Measurements from ENCODE around the gene PRMT5. TPM values are rescaled to one million over a fixed set of nuclear protein-coding genes. Genes with fewer than 3 reads are reported as not detected.
A peak's percentile ranks its signal among the peaks of the same experiment; 100 is the strongest.
"Not testable (repeated sequence)": the region's sequence is repeated elsewhere in the genome, so short reads cannot be mapped to it uniquely, and the experiment has no call there.

The PRMT5 gene
- total and polyA plus RNA-seq, 8 donors, result 20.9 to 48.8 (median 37.1) TPM

DNA sequence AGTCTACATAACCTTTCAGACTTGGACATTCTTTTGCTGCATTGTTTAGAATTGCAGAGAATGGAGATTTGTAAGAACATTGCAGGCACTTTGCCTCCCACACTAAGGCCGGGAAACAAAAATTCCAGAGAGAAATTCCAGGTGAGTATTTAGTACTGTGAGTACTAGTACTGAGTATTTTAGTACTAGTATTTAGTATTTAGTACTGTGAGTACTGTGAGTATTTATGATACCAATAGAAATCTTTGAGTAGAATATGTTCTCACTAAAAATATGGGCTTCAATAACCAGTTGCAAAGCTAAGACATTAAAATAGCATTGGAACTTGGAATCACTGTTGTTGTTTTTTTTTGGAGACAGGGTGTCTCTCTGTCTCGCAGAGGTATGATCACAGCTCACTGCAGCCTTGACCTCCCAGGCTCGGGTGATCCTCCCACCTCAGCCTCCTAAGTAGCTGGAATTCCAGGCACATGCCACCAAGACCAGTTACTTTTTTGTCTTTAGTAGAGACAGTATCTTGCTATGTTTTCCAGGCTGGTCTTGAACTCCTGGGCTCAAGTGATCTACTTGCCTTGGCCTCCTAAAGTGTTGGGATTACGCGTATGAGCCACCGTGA, 33.0 kb upstream of the PRMT5 start:
- peaks cover 0 to 8% (median 2%) of the 10 kb centered on the region in 4 donors for H3K4me1 ChIP-seq
- intact Hi-C loops (cut with DNase I; ENCODE audit: low total_unique reads), result no loop called here

GRCh38 chr14:22955702-22956569, 26.8 kb upstream of the PRMT5 start:
- no peaks in the 10 kb centered on the region for H3K9me3 ChIP-seq
- H3K27me3 ChIP-seq, result no peaks in the 10 kb centered on the region
- H3K27ac ChIP-seq, result peak overlapping the region; percentile 95 to 98 (median 97)
- H3K4me3 ChIP-seq, result peak overlapping the region; percentile 50 to 73 (median 68)
- TF ChIP-seq CTCF (IDR thresholded peaks at IDR 0.05) (no peak), POLR2A (IDR thresholded peaks at IDR 0.05) (no peak), EP300 (IDR thresholded peaks at IDR 0.05) (no peak), POLR2AphosphoS5 (IDR thresholded peaks at IDR 0.05) (no peak)
- no peak for DNase-seq
- H3K4me1 ChIP-seq, result peaks cover 11 to 23% (median 16%) of the 10 kb centered on the region in 4 donors
- H3K36me3 ChIP-seq, result peaks cover 5 to 28% (median 21%) of the 10 kb centered on the region in 4 donors
- intact Hi-C loops (cut with DNase I; ENCODE audit: low total_unique reads), result no loop called here
- 17 to 21% (median 20%) methylated on average over 19 of the region's 19 CpGs for WGBS, 5 donors

More for the DNA sequence above, 33.0 kb upstream of the PRMT5 start:
- H3K36me3 ChIP-seq, result no peaks in the 10 kb centered on the region
- 91 to 98% (median 94%) methylated on average over 6 of the region's 6 CpGs for WGBS, 5 donors
- H3K27ac ChIP-seq, result no peak overlapping the region
- no peaks in the 10 kb centered on the region for H3K27me3 ChIP-seq
- TF ChIP-seq EP300 (IDR thresholded peaks at IDR 0.05), result no peak
- no peaks in the 10 kb centered on the region for H3K9me3 ChIP-seq
- H3K4me3 ChIP-seq, result no peak overlapping the region
- no peak for DNase-seq

GRCh38 chr14:22952418-22952817, 23.2 kb upstream of the PRMT5 start:
- peaks cover 11 to 18% (median 15%) of the 10 kb centered on the region in 4 donors for H3K4me1 ChIP-seq
- H3K4me3 ChIP-seq, result no peak overlapping the region
- TF ChIP-seq CTCF (IDR thresholded peaks at IDR 0.05) (no peak), POLR2A (IDR thresholded peaks at IDR 0.05) (no peak), POLR2AphosphoS5 (IDR thresholded peaks at IDR 0.05) (no peak), EP300 (IDR thresholded peaks at IDR 0.05) (no peak)
- WGBS, 5 donors, result 85 to 100% (median 90%) methylated on average over 1 of the region's 1 CpG
- intact Hi-C loops (cut with DNase I; ENCODE audit: low total_unique reads), result no loop called here
- H3K27ac ChIP-seq, result peak overlapping the region in 2 of 5 donors; percentile 1 to 51
- H3K9me3 ChIP-seq, result no peaks in the 10 kb centered on the region
- H3K36me3 ChIP-seq, result peaks cover 11 to 62% (median 55%) of the 10 kb centered on the region in 4 donors
- DNase-seq, result no peak
- no peaks in the 10 kb centered on the region for H3K27me3 ChIP-seq

DNA sequence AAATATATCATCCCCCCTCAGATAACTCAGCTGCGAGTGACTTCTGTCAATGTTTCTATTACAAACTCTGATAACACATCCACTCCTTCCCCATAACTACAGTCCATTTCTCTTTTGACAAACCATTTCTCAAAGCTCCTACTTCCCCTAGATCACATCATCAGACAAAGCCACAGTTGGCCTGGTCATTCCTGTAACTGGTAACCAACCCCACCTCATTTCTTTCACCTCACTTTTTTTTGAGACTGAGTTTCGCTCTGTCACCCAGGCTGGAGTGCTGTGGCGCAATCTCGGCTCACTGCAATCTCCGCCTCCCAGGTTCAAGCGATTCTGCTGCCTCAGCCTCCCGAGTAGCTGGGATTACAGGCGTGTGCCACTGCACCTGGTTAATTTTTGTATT, 22.6 kb upstream of the PRMT5 start:
- peak overlapping the region in 2 of 5 donors; percentile 51 to 58 for H3K27ac ChIP-seq
- intact Hi-C loops (cut with DNase I; ENCODE audit: low total_unique reads); H3K9me3 ChIP-seq; DNase-seq; H3K27me3 ChIP-seq; H3K4me3 ChIP-seq: not testable (repeated sequence)
- WGBS, 5 donors, result 90 to 94% (median 91%) methylated on average over 8 of the region's 8 CpGs
- H3K36me3 ChIP-seq, result peaks cover 17 to 68% (median 61%) of the 10 kb centered on the region in 4 donors
- H3K4me1 ChIP-seq, result peaks cover 10 to 15% (median 13%) of the 10 kb centered on the region in 4 donors

DNA sequence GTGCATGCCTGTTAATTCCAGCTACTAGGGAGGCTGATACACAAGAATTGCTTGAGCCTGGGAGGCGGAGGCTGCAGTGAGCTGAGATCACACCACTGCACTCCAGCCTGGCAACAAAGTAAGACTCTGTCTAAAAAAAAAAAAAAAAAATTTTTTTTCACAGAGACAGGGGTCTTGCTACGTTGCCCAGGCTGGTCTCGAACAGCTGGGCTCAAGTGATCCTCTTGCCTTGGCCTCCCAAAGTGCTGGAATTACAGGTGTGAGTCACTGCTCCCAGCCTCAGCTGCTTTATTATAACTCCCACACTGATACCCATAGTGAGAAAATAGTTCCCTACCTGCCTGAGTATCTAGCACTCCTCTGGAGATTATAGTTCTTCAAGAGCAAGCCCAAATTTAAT, 16.5 kb upstream of the PRMT5 start:
- intact Hi-C loops (cut with DNase I; ENCODE audit: low total_unique reads), result no loop called here
- Histone ChIP-seq H3K4me1 (no peaks in the 10 kb centered on the region), H3K4me3 (no peak overlapping the region), H3K27ac (no peak overlapping the region), H3K36me3 (peaks cover 18 to 86% (median 67%) of the 10 kb centered on the region in 4 donors), H3K27me3 (no peaks in the 10 kb centered on the region), H3K9me3 (no peaks in the 10 kb centered on the region)
- DNase-seq, result no peak
- TF ChIP-seq CTCF (IDR thresholded peaks at IDR 0.05), result no peak
- TF ChIP-seq POLR2A (IDR thresholded peaks at IDR 0.05), result no peak
- TF ChIP-seq EP300 (IDR thresholded peaks at IDR 0.05), result no peak
- TF ChIP-seq POLR2AphosphoS5 (IDR thresholded peaks at IDR 0.05), result no peak
- 92 to 97% (median 96%) methylated on average over 3 of the region's 3 CpGs for whole genome bisulfite sequencing, 5 donors
